Sciatic nerve (tissue), 2 donors: ENCODE measurements around the gene NPAS4. TPM values are rescaled to one million over a fixed set of nuclear protein-coding genes. Genes with fewer than 3 reads are reported as not detected.
A peak's percentile ranks its signal among the peaks of the same experiment; 100 is the strongest.
"Not testable (repeated sequence)": the region's sequence is repeated elsewhere in the genome, so short reads cannot be mapped to it uniquely, and the experiment has no call there.

ENCODE experiments used
- ATAC-seq: fragments of 200-7000 bp; cut with Tn5 transposase; one replicate; pipeline ENCODE4 v1.9.1; 2020; ENCODE audit warnings: mild to moderate bottlenecking, moderate library complexity
- DNase-seq: peaks from one replicate; pipeline ENCODE4 v3.0.0-alpha.2; 2020; ENCODE audit warnings: low spot score
- intact Hi-C: fragments of 100-400 bp; cut with DNase I; formaldehyde crosslinking; loops from one replicate; pipeline ENCODE4 v1.14.2; 2022
- total RNA-seq: library from RNA; stranded (reverse); fragmentation: NEBNext Ultra II Directional; extraction: Animal tissue kit (Norgen Biotek cat#: 25700); gene quantifications from one replicate; pipeline ENCODE4 v1.2.1, GENCODE V29; 2021
- donor health status: DM: no; HTN: no; CAD: no.
- donor health status: DM: no; HTN: no; CAD: no.

The NPAS4 gene
- total RNA-seq, 1 donor from 2014 or later, result not detected

GRCh38 chr11:66443602-66444001, 22.8 kb downstream of the NPAS4 start:
- intact Hi-C loops, result no loop called here
- ATAC-seq, result no peak
- no peak for DNase-seq

GRCh38 chr11:66447012-66447411, 26.2 kb downstream of the NPAS4 start:
- ATAC-seq, result no peak
- DNase-seq, result no peak
- intact Hi-C loops, result no loop called here

- ATAC-seq (no peak), DNase-seq (no peak)
- intact Hi-C loops, result no loop called here
Measured at GRCh38 chr11:66448523-66448922, 27.7 kb downstream of the NPAS4 start.

- ATAC-seq, result no peak
- DNase-seq, result no peak
- intact Hi-C loops, result no loop called here
Measured at GRCh38 chr11:66450560-66450959, 29.7 kb downstream of the NPAS4 start.

- ATAC-seq (no peak), DNase-seq (no peak)
- intact Hi-C loops, result no loop called here
Measured at GRCh38 chr11:66451663-66452062, 30.8 kb downstream of the NPAS4 start.

GRCh38 chr11:66454247-66454646, 33.4 kb downstream of the NPAS4 start:
- intact Hi-C loops, result no loop called here
- ATAC-seq (no peak), DNase-seq (no peak)

- intact Hi-C loops, result no loop called here
- ATAC-seq, result no peak
- DNase-seq, result no peak
Measured at GRCh38 chr11:66454828-66455227, 34.0 kb downstream of the NPAS4 start.

GRCh38 chr11:66457826-66458225, 37.0 kb downstream of the NPAS4 start:
- intact Hi-C loops, result no loop called here
- DNase-seq (no peak), ATAC-seq (no peak)

- ATAC-seq (no peak), DNase-seq (no peak)
- intact Hi-C loops, result no loop called here
Measured at GRCh38 chr11:66459138-66459778, 38.4 kb downstream of the NPAS4 start.

- no peak for ATAC-seq
- intact Hi-C loops, result no loop called here
- DNase-seq, result no peak
Measured at GRCh38 chr11:66462010-66462409, 41.2 kb downstream of the NPAS4 start.

GRCh38 chr11:66462911-66463310, 42.1 kb downstream of the NPAS4 start:
- DNase-seq (no peak), ATAC-seq (no peak)
- intact Hi-C loops, result no loop called here

GRCh38 chr11:66464116-66464515, 43.3 kb downstream of the NPAS4 start:
- DNase-seq, ATAC-seq, intact Hi-C loops: not testable (repeated sequence)

- intact Hi-C loops, result no loop called here
- no peak for ATAC-seq
- no peak for DNase-seq
Measured at GRCh38 chr11:66464916-66465315, 44.1 kb downstream of the NPAS4 start.

GRCh38 chr11:66465373-66466224, 44.8 kb downstream of the NPAS4 start:
- intact Hi-C loops, result no loop called here
- DNase-seq (no peak), ATAC-seq (no peak)

- DNase-seq, result peak; percentile 98
- ATAC-seq, result peak; percentile 99
- intact Hi-C loops, result no loop called here
Measured at GRCh38 chr11:66466225-66467033, 45.6 kb downstream of the NPAS4 start, which contains the start of gene PELI3. PELI3 (plus strand) TSS chr11:66466905; CDS start chr11:66468129, 1,224 bp downstream.

- intact Hi-C loops, result no loop called here
- ATAC-seq, result no peak
- no peak for DNase-seq
Measured at GRCh38 chr11:66467034-66467659, 46.3 kb downstream of the NPAS4 start.

- intact Hi-C loops, result no loop called here
- ATAC-seq (peak; percentile 33), DNase-seq (no peak)
Measured at GRCh38 chr11:66467756-66468155, 46.9 kb downstream of the NPAS4 start.

GRCh38 chr11:66468691-66469090, 47.9 kb downstream of the NPAS4 start:
- intact Hi-C loops, result no loop called here
- ATAC-seq (no peak), DNase-seq (no peak)

- intact Hi-C loops, result no loop called here
- DNase-seq, result no peak
- ATAC-seq, result no peak
Measured at GRCh38 chr11:66469441-66469840, 48.6 kb downstream of the NPAS4 start.
